Measurements from ENCODE around the gene KRT80.

The KRT80 gene

DNA sequence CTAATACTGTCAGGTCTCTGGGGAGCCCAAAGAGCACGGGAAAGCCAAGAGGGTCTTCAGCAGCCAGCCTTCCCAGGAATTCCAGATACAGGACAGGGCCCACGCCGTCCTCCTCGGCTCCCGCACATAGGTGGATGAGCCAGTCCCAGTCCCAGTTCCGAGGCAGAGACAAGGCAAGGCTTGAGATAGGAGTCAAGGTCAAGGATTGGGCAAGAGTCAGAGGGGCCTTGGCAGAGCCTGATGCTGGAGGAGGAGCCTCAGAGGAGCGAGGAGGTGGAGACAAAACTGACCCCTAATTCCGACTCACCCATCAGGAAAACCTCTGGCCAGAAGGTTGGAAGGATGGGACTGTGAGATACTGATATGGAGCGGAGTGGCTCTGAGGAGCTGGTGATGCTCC is 21.0 kb downstream of the KRT80 start:
- Histone ChIP-seq H3K27me3 (no peaks in the 10 kb centered on the region), H3K27ac (no peak overlapping the region), H3K4me1 (ENCODE audit: control insufficient read depth in 1 of 2, insufficient read depth in 1 of 2, low read depth in 1 of 2, low read length in 1 of 2) (peaks cover 0 to under 1% of the 10 kb centered on the region in 2 experiments), H3K4me3 (ENCODE audit: low read depth in 1 of 2, low read length in 1 of 2) (no peak overlapping the region), H3K9me3 (no peaks in the 10 kb centered on the region), H3K36me3 (no peaks in the 10 kb centered on the region)
- TF ChIP-seq CTCF (IDR thresholded peaks at IDR 0.05) = no peak

DNA sequence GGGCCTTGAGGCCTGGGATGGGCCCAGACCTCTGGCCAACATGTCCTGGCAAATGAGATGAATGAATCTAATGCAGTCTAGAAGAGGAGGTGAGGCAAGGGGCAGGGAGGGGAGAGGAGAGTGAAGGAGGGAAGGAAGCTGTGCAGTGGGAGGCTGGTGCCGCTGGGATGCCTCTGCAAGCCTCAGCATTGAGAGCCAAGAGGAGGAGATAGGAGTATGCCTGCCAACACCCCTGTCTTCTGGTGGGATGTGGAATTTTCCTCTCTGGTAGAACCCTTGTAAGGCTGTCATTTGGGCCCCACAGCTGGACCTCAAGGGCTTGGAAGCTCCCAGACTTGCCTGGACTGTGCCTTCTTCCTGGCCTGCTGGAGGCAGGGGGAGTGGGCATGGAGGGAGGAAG is 21.9 kb downstream of the KRT80 start:
- Histone ChIP-seq H3K4me1 (ENCODE audit: control insufficient read depth in 1 of 2, insufficient read depth in 1 of 2, low read depth in 1 of 2, low read length in 1 of 2) (peaks cover 8 to 10% of the 10 kb centered on the region in 2 experiments), H3K36me3 (no peaks in the 10 kb centered on the region), H3K27ac (no peak overlapping the region), H3K27me3 (no peaks in the 10 kb centered on the region), H3K9me3 (no peaks in the 10 kb centered on the region), H3K4me3 (ENCODE audit: low read depth in 1 of 2, low read length in 1 of 2) (no peak overlapping the region)
- TF ChIP-seq CTCF (IDR thresholded peaks at IDR 0.05) = no peak

DNA sequence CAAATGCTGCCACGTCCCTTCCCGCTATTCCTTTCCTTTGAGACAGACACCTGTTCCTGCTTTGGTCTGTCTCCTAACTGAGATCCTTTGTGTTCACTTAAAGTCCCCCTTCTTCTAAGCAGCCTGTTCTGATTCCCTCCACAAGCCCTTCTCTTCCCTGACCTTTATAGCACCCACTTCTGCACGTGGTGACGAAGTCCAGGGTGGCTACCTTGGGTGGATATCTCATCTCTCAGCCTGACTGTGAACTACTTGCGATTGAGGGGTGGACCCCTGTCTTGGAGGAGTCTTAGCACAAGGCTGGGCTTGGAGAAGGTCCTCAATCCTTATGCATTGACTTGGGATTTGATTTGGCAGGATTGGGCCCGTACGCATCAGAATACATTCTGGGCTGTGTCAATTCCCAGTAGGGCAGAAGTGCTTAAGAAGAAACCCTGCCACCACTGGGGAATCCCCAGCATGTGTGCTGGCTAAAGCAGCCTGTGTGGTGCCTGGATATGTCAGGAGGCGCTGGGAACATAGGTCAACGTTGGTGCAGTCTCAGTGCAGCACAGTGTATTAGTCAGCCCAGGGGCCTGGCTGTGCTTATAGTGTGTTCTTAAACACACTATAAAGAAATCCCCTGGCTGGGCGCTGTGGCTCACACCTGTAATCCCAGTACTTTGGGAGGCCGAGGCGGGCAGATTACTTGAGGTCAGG is 23.6 kb downstream of the KRT80 start:
- no peak for TF ChIP-seq CTCF (IDR thresholded peaks at IDR 0.05)
- Histone ChIP-seq H3K27me3 (no peaks in the 10 kb centered on the region), H3K36me3 (no peaks in the 10 kb centered on the region), H3K27ac (no peak overlapping the region), H3K9me3 (no peaks in the 10 kb centered on the region), H3K4me1 (ENCODE audit: control insufficient read depth in 1 of 2, insufficient read depth in 1 of 2, low read depth in 1 of 2, low read length in 1 of 2) (peaks cover 12% of the 10 kb centered on the region in 2 experiments), H3K4me3 (ENCODE audit: low read depth in 1 of 2, low read length in 1 of 2) (no peak overlapping the region)

GRCh38 chr12:52167526-52167925 is 24.3 kb downstream of the KRT80 start:
- Histone ChIP-seq H3K4me1 (ENCODE audit: control insufficient read depth in 1 of 2, insufficient read depth in 1 of 2, low read depth in 1 of 2, low read length in 1 of 2) (peaks cover 12% of the 10 kb centered on the region in 2 experiments), H3K27ac (no peak overlapping the region), H3K36me3 (no peaks in the 10 kb centered on the region), H3K9me3 (no peaks in the 10 kb centered on the region), H3K27me3 (no peaks in the 10 kb centered on the region), H3K4me3 (ENCODE audit: low read depth in 1 of 2, low read length in 1 of 2) (no peak overlapping the region)
- no peak for TF ChIP-seq CTCF (IDR thresholded peaks at IDR 0.05)

- Histone ChIP-seq H3K4me1 (ENCODE audit: control insufficient read depth in 1 of 2, insufficient read depth in 1 of 2, low read depth in 1 of 2, low read length in 1 of 2) (peaks cover 12% of the 10 kb centered on the region in 2 experiments), H3K27me3 (no peaks in the 10 kb centered on the region), H3K36me3 (no peaks in the 10 kb centered on the region), H3K9me3 (no peaks in the 10 kb centered on the region), H3K4me3 (ENCODE audit: low read depth in 1 of 2, low read length in 1 of 2) (no peak overlapping the region), H3K27ac (no peak overlapping the region)
- no peak for TF ChIP-seq CTCF (IDR thresholded peaks at IDR 0.05)
Observed at GRCh38 chr12:52166672-52167071, 25.1 kb downstream of the KRT80 start.

All from neutrophil (primary cell).